Skeletal muscle tissue (tissue), 4 donors: Measurements from ENCODE around the gene SFTA2. TPM values are rescaled to one million over a fixed set of nuclear protein-coding genes. Genes with fewer than 3 reads are reported as not detected.

ENCODE experiments used
- H3K27ac ChIP-seq: one replicate; pipeline ENCODE4 v1.7.0; 2013; ENCODE audit warnings: mild to moderate bottlenecking, low read depth, low read length, inconsistent platforms
- H3K27me3 ChIP-seq, 3 donors: one replicate each; pipeline ENCODE4 v1.7.0; 2013; ENCODE audit warnings: low read length in 3 of 3; ENCODE audit not compliant: control insufficient read depth in 3 of 3, insufficient read depth in 3 of 3
- H3K36me3 ChIP-seq, 3 donors: one replicate each; pipeline ENCODE4 v1.7.0; 2013; ENCODE audit warnings: low read length in 3 of 3; ENCODE audit not compliant: control insufficient read depth in 3 of 3, insufficient read depth in 3 of 3
- H3K4me1 ChIP-seq, 3 donors: one replicate each; pipeline ENCODE4 v1.7.0; 2013; ENCODE audit warnings: low read length in 3 of 3, mild to moderate bottlenecking in 3 of 3; ENCODE audit not compliant: control insufficient read depth in 3 of 3, insufficient read depth in 3 of 3
- H3K4me3 ChIP-seq, 3 donors: one replicate each; pipeline ENCODE4 v1.7.0; 2013; ENCODE audit warnings: low read length in 3 of 3
- H3K9ac ChIP-seq, 3 donors: one replicate each; pipeline ENCODE4 v1.7.0; 2013; ENCODE audit warnings: low read length in 3 of 3, mild to moderate bottlenecking in 3 of 3, moderate library complexity in 2 of 3, low read depth in 1 of 3
- H3K9me3 ChIP-seq, 3 donors: one replicate each; pipeline ENCODE4 v1.7.0; 2013; ENCODE audit warnings: low read length in 3 of 3; ENCODE audit not compliant: control insufficient read depth in 3 of 3
- total RNA-seq: library from RNA; depleted of rRNA; stranded (reverse); fragments of >200 nt; gene quantifications from one replicate; pipeline ENCODE4 v1.2.3, GENCODE V29; 2014
- donor health status: Osteomylitis.

SFTA2 gene
- total RNA-seq, 1 donor from 2014 or later: not detected

- no peak overlapping the region for H3K27ac ChIP-seq
- H3K36me3 ChIP-seq: peaks cover 48 to 54% (median 50%) of the 10 kb centered on the region in 3 donors
- no peaks in the 10 kb centered on the region for H3K27me3 ChIP-seq
- H3K9me3 ChIP-seq: no peaks in the 10 kb centered on the region
- peak overlapping the region in 2 of 3 donors; percentile 2 to 10 for H3K9ac ChIP-seq
- peaks cover 27 to 46% (median 45%) of the 10 kb centered on the region in 3 donors for H3K4me1 ChIP-seq
- peak overlapping the region in 1 of 3 donors; percentile 15 for H3K4me3 ChIP-seq
Observed at GRCh38 chr6:30888816-30889495, 43.0 kb downstream of the SFTA2 start.

GRCh38 chr6:30887901-30888815 is 43.8 kb downstream of the SFTA2 start:
- no peak overlapping the region for H3K27ac ChIP-seq

GRCh38 chr6:30886897-30887255 is 45.1 kb downstream of the SFTA2 start:
- Histone ChIP-seq H3K4me3 (peak overlapping the region in 2 of 3 donors; percentile 83 to 88), H3K27me3 (no peaks in the 10 kb centered on the region), H3K4me1 (peaks cover 43 to 66% (median 65%) of the 10 kb centered on the region in 3 donors), H3K9ac (peak overlapping the region; percentile 78 to 89 (median 81)), H3K9me3 (no peaks in the 10 kb centered on the region), H3K27ac (peak overlapping the region; percentile 93), H3K36me3 (peaks cover 29 to 34% (median 30%) of the 10 kb centered on the region in 3 donors)

More at GRCh38 chr6:30887901-30888815, 43.8 kb downstream of the SFTA2 start:
- H3K9me3 ChIP-seq: no peaks in the 10 kb centered on the region
- peak overlapping the region in 1 of 3 donors; percentile 15 for H3K4me3 ChIP-seq
- peaks cover 32 to 54% (median 53%) of the 10 kb centered on the region in 3 donors for H3K4me1 ChIP-seq
- peak overlapping the region; percentile 2 to 24 (median 10) for H3K9ac ChIP-seq
- peaks cover 41 to 46% (median 43%) of the 10 kb centered on the region in 3 donors for H3K36me3 ChIP-seq
- no peaks in the 10 kb centered on the region for H3K27me3 ChIP-seq

- H3K9me3 ChIP-seq: no peaks in the 10 kb centered on the region
- no peaks in the 10 kb centered on the region for H3K27me3 ChIP-seq
- peak overlapping the region; percentile 93 for H3K27ac ChIP-seq
- H3K4me3 ChIP-seq: peak overlapping the region; percentile 83 to 88 (median 88)
- peak overlapping the region; percentile 78 to 89 (median 81) for H3K9ac ChIP-seq
- H3K4me1 ChIP-seq: peaks cover 45 to 72% (median 71%) of the 10 kb centered on the region in 3 donors
- H3K36me3 ChIP-seq: peaks cover 23 to 27% (median 24%) of the 10 kb centered on the region in 3 donors
Observed at GRCh38 chr6:30885999-30886896, 45.7 kb downstream of the SFTA2 start.

GRCh38 chr6:30885481-30885998 is 46.4 kb downstream of the SFTA2 start:
- H3K9me3 ChIP-seq: no peaks in the 10 kb centered on the region
- peaks cover 45 to 72% (median 71%) of the 10 kb centered on the region in 3 donors for H3K4me1 ChIP-seq
- H3K9ac ChIP-seq: peak overlapping the region; percentile 78 to 89 (median 81)
- peak overlapping the region; percentile 93 for H3K27ac ChIP-seq
- no peaks in the 10 kb centered on the region for H3K27me3 ChIP-seq
- peak overlapping the region; percentile 83 to 88 (median 88) for H3K4me3 ChIP-seq
- peaks cover 17 to 20% (median 18%) of the 10 kb centered on the region in 3 donors for H3K36me3 ChIP-seq

- Histone ChIP-seq H3K4me3 (peak overlapping the region; percentile 83 to 88 (median 88)), H3K36me3 (peaks cover 10 to 13% (median 11%) of the 10 kb centered on the region in 3 donors), H3K9ac (peak overlapping the region; percentile 78 to 89 (median 81)), H3K27ac (peak overlapping the region; percentile 93), H3K9me3 (no peaks in the 10 kb centered on the region), H3K27me3 (no peaks in the 10 kb centered on the region), H3K4me1 (peaks cover 45 to 65% (median 65%) of the 10 kb centered on the region in 3 donors)
Observed at GRCh38 chr6:30884521-30885480, 47.2 kb downstream of the SFTA2 start.

DNA sequence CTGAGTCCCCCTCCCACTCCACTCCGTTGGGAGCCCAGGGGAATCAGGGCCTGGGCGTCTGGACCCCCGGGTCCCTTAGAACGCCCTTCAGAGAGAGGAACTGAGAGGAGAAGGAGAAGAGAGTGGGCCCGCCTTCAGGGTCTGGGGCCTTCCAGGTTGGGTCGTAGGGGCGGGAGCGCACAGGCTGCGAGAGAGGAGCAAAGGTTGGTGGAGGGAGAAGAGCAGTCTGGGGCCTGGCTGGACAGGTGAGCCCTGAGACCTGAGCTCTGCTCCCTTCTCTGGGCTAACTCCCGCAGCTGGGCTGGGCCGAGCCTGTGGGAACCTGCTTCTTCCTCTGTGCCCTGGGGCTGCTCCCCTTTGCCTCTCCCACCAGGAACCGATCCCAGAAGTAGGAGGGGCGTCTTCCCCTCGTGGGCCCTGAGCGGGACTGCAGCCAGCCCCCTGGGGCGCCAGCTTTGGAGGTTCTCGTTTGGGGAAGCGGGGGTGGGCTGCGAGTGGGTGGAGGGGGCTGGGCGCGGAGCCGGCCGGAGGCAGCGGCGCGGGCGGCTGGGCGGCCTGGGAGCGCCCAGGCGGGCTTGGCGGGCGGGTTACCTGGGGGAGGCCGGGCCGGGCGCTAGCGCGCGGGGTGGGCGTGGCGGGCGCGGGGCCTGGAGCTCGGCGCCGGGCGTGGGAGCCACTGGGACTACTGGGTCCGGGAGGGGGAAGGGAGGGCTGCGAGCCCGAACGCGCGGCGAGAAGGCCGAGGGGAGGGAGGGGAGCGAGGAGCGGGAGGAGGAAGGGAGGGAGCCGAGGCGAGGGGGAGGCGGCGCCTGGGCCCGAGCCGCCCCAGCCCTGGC is 48.1 kb downstream of the SFTA2 start, which contains the start of gene DDR1:
Gene DDR1 (plus strand): TSS at position 835 of the 836 bp plus-strand sequence. CDS start 4,211 bp downstream, outside the sequence.
- peak within 1 kb of the TSS; percentile 83 to 88 (median 88) for H3K4me3 ChIP-seq
- H3K4me1 ChIP-seq: peaks cover 44 to 65% (median 59%) of the 10 kb centered on the region in 3 donors
- H3K9ac ChIP-seq: peak within 1 kb of the TSS; percentile 81 to 89 (median 86)
- peak within 1 kb of the TSS; percentile 93 for H3K27ac ChIP-seq
- no peaks in the 10 kb centered on the region for H3K27me3 ChIP-seq
- H3K36me3 ChIP-seq: peaks cover 2 to 4% (median 3%) of the 10 kb centered on the region in 3 donors
- H3K9me3 ChIP-seq: no peaks in the 10 kb centered on the region
